RWPE2 (cell line): ENCODE results near the gene NCR3LG1.

Experiments used
- ATAC-seq: fragments of 200-7000 bp; cut with Tn5 transposase; 3 replicates; pipeline ENCODE4 v1.9.1; 2021; ENCODE audit warnings: low read depth
- DNase-seq: peaks from one replicate; pipeline ENCODE4 v3.0.0-alpha.2; 2020; ENCODE audit warnings: low spot score
- H3K27ac ChIP-seq: fragments of 450-650 bp; 2 replicates; pipeline ENCODE4 v1.5.1; 2017; ENCODE audit warnings: mild to moderate bottlenecking; ENCODE audit not compliant: poor library complexity, severe bottlenecking
- H3K27me3 ChIP-seq: fragments of 250-450 bp; sonication (Bioruptor Pico); 2 replicates; pipeline ENCODE4 v1.5.1; 2021; ENCODE audit warnings: mild to moderate bottlenecking, moderate library complexity; ENCODE audit not compliant: insufficient read depth, poor library complexity, severe bottlenecking
- H3K36me3 ChIP-seq: fragments of 250-450 bp; sonication (Bioruptor Pico); 2 replicates; pipeline ENCODE4 v1.5.1; 2020; ENCODE audit warnings: low read depth, mild to moderate bottlenecking, moderate library complexity
- H3K4me1 ChIP-seq: fragments of 250-450 bp; sonication (Bioruptor Pico); 2 replicates; pipeline ENCODE4 v1.5.1; 2021; ENCODE audit warnings: mild to moderate bottlenecking, moderate library complexity; ENCODE audit not compliant: insufficient read depth, poor library complexity, severe bottlenecking
- H3K4me3 ChIP-seq: fragments of 250-450 bp; sonication (Bioruptor Pico); 2 replicates; pipeline ENCODE4 v1.5.1; 2021; ENCODE audit warnings: mild to moderate bottlenecking, moderate library complexity; ENCODE audit not compliant: severe bottlenecking
- H3K9me3 ChIP-seq: fragments of 250-450 bp; sonication (Bioruptor Pico); 2 replicates; pipeline ENCODE4 v1.5.1; 2021; ENCODE audit warnings: mild to moderate bottlenecking, moderate library complexity; ENCODE audit not compliant: severe bottlenecking
- TF ChIP-seq, protein P1 (sequence below): fragments of 450-650 bp; IDR thresholded peaks from one replicate; pipeline ENCODE4 v1.5.1; 2017; ENCODE audit warnings: mild to moderate bottlenecking, moderate library complexity; ENCODE audit not compliant: poor library complexity, severe bottlenecking

The NCR3LG1 gene

DNA sequence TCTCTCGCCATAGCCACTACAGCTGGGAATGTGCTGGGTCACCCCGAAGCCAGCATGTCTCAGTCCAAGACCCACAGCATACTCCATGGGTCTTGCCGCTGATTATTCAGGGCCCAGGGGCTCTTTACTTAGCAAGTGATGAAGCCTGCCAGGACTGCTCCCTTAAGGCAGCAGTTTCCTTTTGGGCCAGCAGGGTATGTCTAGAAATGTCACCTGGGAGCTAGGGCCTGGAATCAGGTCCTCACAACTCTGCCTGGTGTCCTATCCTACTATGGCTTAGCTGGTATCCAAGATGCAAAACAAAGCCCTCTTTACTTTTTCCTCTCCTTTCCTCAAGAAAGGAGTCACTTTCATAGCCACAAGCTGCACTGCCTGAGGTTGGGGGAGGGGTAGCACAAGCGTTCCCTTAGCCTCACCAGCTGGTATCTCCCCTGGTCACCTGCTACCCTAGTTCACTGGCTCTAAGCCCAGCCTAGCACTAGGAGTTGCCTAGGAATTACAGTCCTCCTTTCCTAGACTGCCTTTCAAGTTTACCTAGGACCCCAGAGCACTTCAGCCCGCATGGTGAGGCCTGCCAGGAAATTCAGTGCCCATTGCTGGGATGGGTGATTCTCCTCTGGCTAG is 22.6 kb upstream of the NCR3LG1 start:
- Histone ChIP-seq H3K9me3 (no peaks in the 10 kb centered on the region), H3K4me1 (no peaks in the 10 kb centered on the region), H3K27me3 (no peaks in the 10 kb centered on the region), H3K36me3 (peaks cover 22% of the 10 kb centered on the region), H3K4me3 (no peak overlapping the region), H3K27ac (no peak overlapping the region)
- TF ChIP-seq, protein P1, sequence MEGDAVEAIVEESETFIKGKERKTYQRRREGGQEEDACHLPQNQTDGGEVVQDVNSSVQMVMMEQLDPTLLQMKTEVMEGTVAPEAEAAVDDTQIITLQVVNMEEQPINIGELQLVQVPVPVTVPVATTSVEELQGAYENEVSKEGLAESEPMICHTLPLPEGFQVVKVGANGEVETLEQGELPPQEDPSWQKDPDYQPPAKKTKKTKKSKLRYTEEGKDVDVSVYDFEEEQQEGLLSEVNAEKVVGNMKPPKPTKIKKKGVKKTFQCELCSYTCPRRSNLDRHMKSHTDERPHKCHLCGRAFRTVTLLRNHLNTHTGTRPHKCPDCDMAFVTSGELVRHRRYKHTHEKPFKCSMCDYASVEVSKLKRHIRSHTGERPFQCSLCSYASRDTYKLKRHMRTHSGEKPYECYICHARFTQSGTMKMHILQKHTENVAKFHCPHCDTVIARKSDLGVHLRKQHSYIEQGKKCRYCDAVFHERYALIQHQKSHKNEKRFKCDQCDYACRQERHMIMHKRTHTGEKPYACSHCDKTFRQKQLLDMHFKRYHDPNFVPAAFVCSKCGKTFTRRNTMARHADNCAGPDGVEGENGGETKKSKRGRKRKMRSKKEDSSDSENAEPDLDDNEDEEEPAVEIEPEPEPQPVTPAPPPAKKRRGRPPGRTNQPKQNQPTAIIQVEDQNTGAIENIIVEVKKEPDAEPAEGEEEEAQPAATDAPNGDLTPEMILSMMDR = no peak
- DNase-seq (no peak), ATAC-seq (no peak)

DNA sequence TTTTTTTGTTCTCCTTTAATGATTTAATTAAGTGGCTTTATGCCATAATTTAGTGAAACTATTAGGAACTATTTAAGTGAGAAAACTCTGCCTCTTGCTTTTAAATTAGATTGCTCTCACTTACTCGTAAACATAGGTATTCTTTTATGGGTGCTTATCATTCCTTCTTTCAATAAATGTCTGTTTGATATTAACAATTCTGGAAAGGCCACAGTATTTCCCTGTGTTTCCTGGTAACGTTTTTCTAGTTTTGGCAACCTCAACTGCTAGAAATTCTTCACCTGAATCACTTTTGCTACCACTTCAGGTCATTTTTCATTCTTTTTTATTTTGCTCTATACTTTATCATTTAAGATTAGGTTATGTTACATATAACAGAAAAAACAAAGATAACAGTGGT is 19.9 kb upstream of the NCR3LG1 start:
- Histone ChIP-seq H3K27ac (no peak overlapping the region), H3K9me3 (no peaks in the 10 kb centered on the region), H3K27me3 (no peaks in the 10 kb centered on the region), H3K36me3 (peaks cover 22% of the 10 kb centered on the region), H3K4me3 (no peak overlapping the region), H3K4me1 (no peaks in the 10 kb centered on the region)
- TF ChIP-seq, protein P1 = no peak
- DNase-seq = no peak
- no peak for ATAC-seq

DNA sequence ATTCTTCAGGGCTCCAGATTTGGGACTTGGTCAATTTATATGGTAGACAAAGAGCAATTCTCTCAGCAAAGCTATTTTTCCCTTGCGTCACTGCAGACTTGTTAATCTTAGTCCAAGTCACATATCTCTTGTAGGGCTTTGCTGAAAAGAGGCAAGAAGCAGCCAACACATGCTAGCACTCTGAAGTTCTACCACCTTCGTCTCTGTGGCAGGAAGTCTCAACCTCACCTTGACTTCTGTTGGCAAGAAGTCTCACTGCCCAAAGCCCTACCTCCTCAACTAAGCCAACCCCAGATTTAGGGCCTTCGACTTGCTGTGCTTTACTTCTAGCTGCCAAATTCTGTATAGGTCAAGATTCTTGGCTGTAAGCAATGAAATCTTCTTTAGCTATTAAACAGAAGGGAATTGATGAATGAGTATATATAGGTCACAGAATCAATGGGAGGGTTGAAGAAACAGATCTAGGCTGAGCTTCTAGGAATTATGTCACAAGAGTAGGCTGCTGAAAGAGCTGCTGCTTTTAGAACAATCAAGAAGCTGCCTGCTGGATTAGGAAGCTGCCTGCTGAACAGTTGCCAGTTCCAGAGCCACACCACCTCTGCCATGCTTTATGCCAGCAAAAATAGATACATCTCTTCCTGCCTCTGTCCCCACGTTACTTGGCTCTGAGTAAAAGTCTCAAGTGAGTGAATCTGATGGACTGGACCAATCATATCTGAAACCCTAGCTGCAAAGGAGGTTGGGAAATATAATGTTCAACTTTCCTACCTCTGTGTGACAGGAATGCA is 17.6 kb upstream of the NCR3LG1 start:
- no peaks in the 10 kb centered on the region for H3K4me1 ChIP-seq
- no peaks in the 10 kb centered on the region for H3K27me3 ChIP-seq
- no peak overlapping the region for H3K4me3 ChIP-seq
- DNase-seq = no peak
- no peak for ATAC-seq
- peaks cover 22% of the 10 kb centered on the region for H3K36me3 ChIP-seq
- TF ChIP-seq, protein P1 = no peak
- H3K9me3 ChIP-seq = no peaks in the 10 kb centered on the region
- no peak overlapping the region for H3K27ac ChIP-seq

DNA sequence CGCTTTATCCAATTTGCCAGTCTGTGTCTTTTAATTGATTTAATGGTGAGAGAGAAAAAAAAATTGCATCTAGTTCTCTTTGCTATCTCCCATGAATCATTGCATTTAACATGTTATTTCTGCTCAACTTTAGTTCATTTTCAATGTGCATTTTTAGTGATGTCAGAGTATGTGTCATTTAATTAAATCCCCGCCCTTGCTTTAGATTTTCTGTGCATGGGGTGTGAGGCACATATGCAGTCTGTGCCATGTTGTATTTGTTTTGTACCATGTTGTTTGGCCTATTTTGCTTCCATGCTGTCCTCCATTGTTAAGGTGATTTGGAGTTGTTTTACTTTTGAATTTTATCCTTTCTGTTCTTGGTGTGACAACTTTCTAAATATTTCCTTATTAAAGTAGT is 8.3 kb upstream of the NCR3LG1 start:
- no peak overlapping the region for H3K4me3 ChIP-seq
- DNase-seq = no peak
- no peak for ATAC-seq
- no peaks in the 10 kb centered on the region for H3K9me3 ChIP-seq
- H3K4me1 ChIP-seq = peaks cover 4% of the 10 kb centered on the region
- H3K27ac ChIP-seq = no peak overlapping the region
- H3K36me3 ChIP-seq = no peaks in the 10 kb centered on the region
- TF ChIP-seq, protein P1 = no peak
- no peaks in the 10 kb centered on the region for H3K27me3 ChIP-seq

DNA sequence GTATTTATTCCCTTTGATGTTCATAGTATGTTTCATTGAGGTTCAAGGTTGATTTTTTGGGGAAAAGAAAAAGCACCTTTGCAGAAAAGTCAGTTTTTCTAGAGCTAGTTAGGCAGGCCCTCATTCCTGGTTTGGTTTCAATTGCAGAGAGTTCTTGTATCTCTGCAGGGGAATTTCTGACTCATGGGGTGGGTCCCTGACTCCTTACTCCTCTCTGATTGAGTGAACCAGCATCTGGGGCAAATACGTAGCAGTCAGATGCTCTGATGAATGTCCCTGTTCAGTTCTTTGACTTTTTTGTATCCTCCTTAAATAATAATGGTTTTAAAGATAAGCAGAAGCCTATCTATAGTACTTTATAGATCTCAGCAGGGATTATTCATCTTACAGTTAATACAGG is 7.7 kb upstream of the NCR3LG1 start:
- H3K36me3 ChIP-seq = no peaks in the 10 kb centered on the region
- no peak overlapping the region for H3K27ac ChIP-seq
- no peaks in the 10 kb centered on the region for H3K9me3 ChIP-seq
- no peak overlapping the region for H3K4me3 ChIP-seq
- no peaks in the 10 kb centered on the region for H3K27me3 ChIP-seq
- TF ChIP-seq, protein P1 = no peak
- H3K4me1 ChIP-seq = peaks cover 4% of the 10 kb centered on the region
- no peak for DNase-seq
- ATAC-seq = peak; percentile 95
